GM19099 (cell line): ENCODE measurements around the gene GNA14.

Experiments
- POLR2A ChIP-seq: IDR thresholded peaks from 3 replicates; pipeline ENCODE4 v1.6.1; 2011; ENCODE audit warnings: low read depth; ENCODE audit not compliant: insufficient read length; ENCODE audit errors: extremely low read depth

Gene GNA14

DNA sequence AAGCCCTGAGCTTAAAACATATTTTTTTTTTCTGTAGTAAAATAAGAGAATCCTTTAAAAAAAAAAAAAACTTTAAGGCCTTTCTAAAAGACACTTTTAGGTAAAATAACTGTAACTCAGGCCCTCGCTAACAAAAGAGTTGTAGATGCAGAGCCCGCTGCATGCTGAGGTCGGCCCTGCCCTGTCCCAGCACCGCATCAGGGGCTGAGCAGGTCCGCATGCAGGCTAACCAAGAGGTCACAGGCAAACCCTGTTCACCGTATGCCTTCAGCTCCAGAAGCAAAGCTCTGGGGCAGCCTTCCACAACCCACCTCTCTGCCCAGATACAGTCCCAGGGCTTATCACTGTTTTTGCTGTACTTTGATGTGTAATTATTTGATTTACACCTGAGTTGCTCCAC, 216.1 kb downstream of the GNA14 start:
- TF ChIP-seq POLR2A, result no peak

DNA sequence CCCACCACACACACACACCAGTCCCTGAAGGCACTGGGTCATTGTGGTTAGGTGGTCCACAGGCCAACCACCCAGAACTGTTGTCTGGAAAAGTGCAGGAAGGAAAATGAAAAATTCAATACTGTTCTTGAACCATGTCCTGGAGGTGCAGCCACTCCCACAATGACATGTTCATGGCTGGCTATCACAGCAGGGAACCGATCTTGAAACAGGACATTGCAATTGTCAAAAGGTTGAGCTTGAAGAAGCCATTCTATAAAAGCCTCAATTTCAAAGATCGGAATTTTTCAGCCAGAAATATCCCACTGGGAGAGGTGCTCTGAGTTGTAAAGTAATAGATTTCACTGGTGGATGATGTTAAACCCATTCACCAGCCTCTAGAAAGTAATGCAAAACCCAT, 218.2 kb downstream of the GNA14 start:
- no peak for TF ChIP-seq POLR2A

- TF ChIP-seq POLR2A, result no peak
Observed at GRCh38 chr9:77427256-77427927, 220.7 kb downstream of the GNA14 start.

GRCh38 chr9:77426712-77427111, 221.4 kb downstream of the GNA14 start:
- no peak for TF ChIP-seq POLR2A

GRCh38 chr9:77424993-77425392, 223.1 kb downstream of the GNA14 start:
- no peak for TF ChIP-seq POLR2A

DNA sequence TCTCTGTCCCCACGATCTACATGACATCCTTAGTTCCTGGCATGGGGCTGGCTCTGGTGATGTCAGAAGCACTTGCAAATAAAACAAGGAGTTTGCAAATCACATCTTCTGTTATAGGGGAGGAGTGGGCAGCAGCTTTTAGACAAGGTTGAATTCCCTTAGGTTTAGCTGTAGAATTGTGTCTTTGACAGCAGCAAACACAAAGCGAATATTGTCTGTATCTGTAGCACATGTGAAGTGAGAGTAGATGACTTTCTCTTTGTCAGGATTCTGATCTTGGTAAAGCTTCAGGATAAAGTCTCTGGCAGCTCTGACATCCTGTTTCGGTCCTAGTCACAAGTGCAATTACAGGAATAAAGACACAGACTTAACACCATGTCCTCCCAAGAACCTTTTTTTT, 224.3 kb downstream of the GNA14 start:
- TF ChIP-seq POLR2A, result no peak

GRCh38 chr9:77422969-77423368, 225.2 kb downstream of the GNA14 start:
- TF ChIP-seq POLR2A, result no peak

- TF ChIP-seq POLR2A, result no peak
Observed at GRCh38 chr9:77421506-77422265, 226.4 kb downstream of the GNA14 start.

DNA sequence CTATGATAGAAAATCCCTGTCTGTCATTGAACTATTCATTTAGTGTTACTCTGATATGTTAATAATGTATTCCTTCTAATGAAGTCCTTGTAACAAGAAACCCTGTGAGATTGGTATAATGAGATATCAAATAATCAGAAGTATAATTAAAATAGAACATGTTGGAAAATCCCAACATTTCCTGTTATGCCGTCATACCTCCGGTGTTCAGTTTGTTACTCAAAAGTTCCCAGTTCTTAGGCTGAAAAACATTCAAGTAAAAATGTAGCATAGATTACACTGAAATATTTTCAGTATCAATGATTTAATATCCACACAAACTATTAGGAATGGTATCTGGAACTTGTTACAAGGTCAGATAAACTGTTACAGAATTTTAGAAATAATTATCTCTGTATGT, 227.5 kb downstream of the GNA14 start:
- TF ChIP-seq POLR2A, result no peak

- no peak for TF ChIP-seq POLR2A
Observed at GRCh38 chr9:77418226-77418625, 229.9 kb downstream of the GNA14 start.

- no peak for TF ChIP-seq POLR2A
Observed at GRCh38 chr9:77417566-77417965, 230.6 kb downstream of the GNA14 start.

DNA sequence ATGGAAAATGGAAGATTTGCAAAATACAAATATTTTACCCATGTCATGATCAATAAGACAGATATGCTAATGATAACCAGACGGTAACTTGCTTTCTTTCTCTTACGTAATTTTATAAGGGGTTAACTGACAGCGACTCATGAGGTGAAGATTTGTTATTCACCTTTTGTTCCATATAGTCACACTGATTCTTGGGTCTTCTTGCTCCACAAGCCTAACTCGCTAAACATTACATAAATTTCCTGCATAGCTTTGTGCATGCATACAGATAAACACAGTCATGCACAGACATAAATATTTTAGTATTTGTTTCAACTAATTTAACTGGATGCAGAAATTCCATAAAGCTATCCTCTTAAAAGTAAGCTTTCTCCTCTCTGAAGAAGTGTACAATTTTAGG, 244.9 kb downstream of the GNA14 start:
- no peak for TF ChIP-seq POLR2A

DNA sequence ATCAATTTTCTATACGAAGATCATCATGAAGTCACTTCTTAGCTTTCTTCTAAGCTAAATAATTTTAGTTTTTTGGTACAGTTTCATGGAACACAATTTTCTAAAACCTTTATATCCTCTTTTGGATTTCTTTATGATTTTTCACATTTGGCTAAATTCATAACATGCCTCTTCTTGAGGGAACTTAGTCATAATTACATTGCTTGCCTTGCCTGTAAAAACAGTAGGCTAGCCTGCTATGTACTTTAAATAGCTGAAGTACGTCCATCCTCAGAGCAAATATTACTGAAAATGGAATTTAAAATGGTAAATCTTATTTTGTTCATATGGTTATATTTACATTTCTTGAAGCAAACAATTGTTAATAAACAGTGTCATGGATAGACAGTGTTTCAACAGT, 245.8 kb downstream of the GNA14 start:
- TF ChIP-seq POLR2A, result no peak

DNA sequence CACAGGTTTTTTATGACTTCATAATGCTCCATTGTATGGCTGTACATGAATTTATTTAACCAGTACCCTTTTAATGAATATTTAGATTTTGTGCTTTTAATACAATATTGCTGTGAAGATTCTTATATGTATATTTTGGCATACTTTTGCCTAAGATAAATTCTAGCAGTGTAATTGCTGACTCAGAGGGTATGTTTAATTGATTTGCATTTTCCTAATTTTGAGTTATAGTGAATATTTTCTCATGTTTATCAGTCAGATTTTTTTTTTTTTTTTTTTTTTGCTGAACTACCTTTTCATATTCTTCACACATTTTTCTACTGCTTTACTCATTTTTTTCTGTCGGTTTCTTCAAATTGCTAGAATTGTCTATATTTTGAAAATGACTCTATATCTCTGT, 248.2 kb downstream of the GNA14 start:
- no peak for TF ChIP-seq POLR2A

GRCh38 chr9:77392328-77392727, 255.8 kb downstream of the GNA14 start:
- no peak for TF ChIP-seq POLR2A

GRCh38 chr9:77391834-77392233, 256.3 kb downstream of the GNA14 start:
- no peak for TF ChIP-seq POLR2A
